Measurements from ENCODE around the gene TNFRSF6B.
"Not testable (repeated sequence)": the region's sequence is repeated elsewhere in the genome, so short reads cannot be mapped to it uniquely, and the experiment has no call there.

Gene TNFRSF6B

GRCh38 chr20:63667858-63668257, 28.6 kb upstream of the TNFRSF6B start:
- no peak for TF ChIP-seq EZH2phosphoT487 (IDR thresholded peaks at IDR 0.05; ENCODE audit: borderline replicate concordance)
- TF ChIP-seq, protein P1, sequence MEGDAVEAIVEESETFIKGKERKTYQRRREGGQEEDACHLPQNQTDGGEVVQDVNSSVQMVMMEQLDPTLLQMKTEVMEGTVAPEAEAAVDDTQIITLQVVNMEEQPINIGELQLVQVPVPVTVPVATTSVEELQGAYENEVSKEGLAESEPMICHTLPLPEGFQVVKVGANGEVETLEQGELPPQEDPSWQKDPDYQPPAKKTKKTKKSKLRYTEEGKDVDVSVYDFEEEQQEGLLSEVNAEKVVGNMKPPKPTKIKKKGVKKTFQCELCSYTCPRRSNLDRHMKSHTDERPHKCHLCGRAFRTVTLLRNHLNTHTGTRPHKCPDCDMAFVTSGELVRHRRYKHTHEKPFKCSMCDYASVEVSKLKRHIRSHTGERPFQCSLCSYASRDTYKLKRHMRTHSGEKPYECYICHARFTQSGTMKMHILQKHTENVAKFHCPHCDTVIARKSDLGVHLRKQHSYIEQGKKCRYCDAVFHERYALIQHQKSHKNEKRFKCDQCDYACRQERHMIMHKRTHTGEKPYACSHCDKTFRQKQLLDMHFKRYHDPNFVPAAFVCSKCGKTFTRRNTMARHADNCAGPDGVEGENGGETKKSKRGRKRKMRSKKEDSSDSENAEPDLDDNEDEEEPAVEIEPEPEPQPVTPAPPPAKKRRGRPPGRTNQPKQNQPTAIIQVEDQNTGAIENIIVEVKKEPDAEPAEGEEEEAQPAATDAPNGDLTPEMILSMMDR (conservative IDR thresholded peaks at IDR 0.05; ENCODE audit: low read length), result no peak
- H3F3A ChIP-seq (ENCODE audit: low read depth), result no peaks in the 10 kb centered on the region
- no peaks in the 10 kb centered on the region for H4K20me1 ChIP-seq (ENCODE audit: insufficient read depth, low read length, poor library complexity, severe bottlenecking)
- no peaks in the 10 kb centered on the region for H3K9me2 ChIP-seq (replicated peaks; ENCODE audit: low read depth, low read length)
- H3K9ac ChIP-seq (ENCODE audit: low read depth, low read length, poor library complexity, severe bottlenecking), result no peak overlapping the region
- peaks cover 26% of the 10 kb centered on the region; the same call in 1 of the 2 replicates for H3K36me3 ChIP-seq (ENCODE audit: insufficient read depth, low read length)
- 0 out of 2 replicates have a peak, but pooled peaks cover 1% of the 10 kb centered on the region for H3K79me2 ChIP-seq (ENCODE audit: insufficient read depth, low read length)
- H3K4me2 ChIP-seq (ENCODE audit: low read depth, low read length, poor library complexity, severe bottlenecking), result no peak overlapping the region
- H2AFZ ChIP-seq (ENCODE audit: low read length), result no peak overlapping the region
- H3K4me3 ChIP-seq (ENCODE audit: low read length, poor library complexity, severe bottlenecking), result no peak overlapping the region
- H3K9me3 ChIP-seq (ENCODE audit: insufficient read depth, low read depth, low read length), result no peaks in the 10 kb centered on the region
- H3K27me3 ChIP-seq (ENCODE audit: insufficient read depth, low read length, poor library complexity, severe bottlenecking), result no peaks in the 10 kb centered on the region
- no peaks in the 10 kb centered on the region for H3K4me1 ChIP-seq (ENCODE audit: insufficient read depth, low read length, poor library complexity, severe bottlenecking)

- no peaks in the 10 kb centered on the region for H3K9me3 ChIP-seq (ENCODE audit: insufficient read depth, low read depth, low read length)
Measured at GRCh38 chr20:63668351-63668750, 28.1 kb upstream of the TNFRSF6B start.

GRCh38 chr20:63671695-63672094, 24.8 kb upstream of the TNFRSF6B start:
- H3K27me3 ChIP-seq (ENCODE audit: insufficient read depth, low read length, poor library complexity, severe bottlenecking); H3F3A ChIP-seq (ENCODE audit: low read depth); H3K9me3 ChIP-seq (ENCODE audit: insufficient read depth, low read depth, low read length); H3K79me2 ChIP-seq (ENCODE audit: insufficient read depth, low read length); H3K9me2 ChIP-seq (replicated peaks; ENCODE audit: low read depth, low read length); H3K4me1 ChIP-seq (ENCODE audit: insufficient read depth, low read length, poor library complexity, severe bottlenecking); H3K9ac ChIP-seq (ENCODE audit: low read depth, low read length, poor library complexity, severe bottlenecking); H3K4me2 ChIP-seq (ENCODE audit: low read depth, low read length, poor library complexity, severe bottlenecking); H2AFZ ChIP-seq (ENCODE audit: low read length); H3K4me3 ChIP-seq (ENCODE audit: low read length, poor library complexity, severe bottlenecking); H4K20me1 ChIP-seq (ENCODE audit: insufficient read depth, low read length, poor library complexity, severe bottlenecking): not testable (repeated sequence)
- H3K36me3 ChIP-seq (ENCODE audit: insufficient read depth, low read length), result peaks cover 23% of the 10 kb centered on the region; the same call in 1 of the 2 replicates

More at GRCh38 chr20:63668351-63668750, 28.1 kb upstream of the TNFRSF6B start:
- no peak overlapping the region for H3K4me3 ChIP-seq (ENCODE audit: low read length, poor library complexity, severe bottlenecking)
- peaks cover 26% of the 10 kb centered on the region; the same call in 1 of the 2 replicates for H3K36me3 ChIP-seq (ENCODE audit: insufficient read depth, low read length)
- no peaks in the 10 kb centered on the region for H3F3A ChIP-seq (ENCODE audit: low read depth)
- H3K79me2 ChIP-seq (ENCODE audit: insufficient read depth, low read length), result no peaks in the 10 kb centered on the region
- no peak overlapping the region for H3K9ac ChIP-seq (ENCODE audit: low read depth, low read length, poor library complexity, severe bottlenecking)
- H3K9me2 ChIP-seq (replicated peaks; ENCODE audit: low read depth, low read length), result no peaks in the 10 kb centered on the region
- no peak overlapping the region for H2AFZ ChIP-seq (ENCODE audit: low read length)
- H3K4me2 ChIP-seq (ENCODE audit: low read depth, low read length, poor library complexity, severe bottlenecking), result no peak overlapping the region
- no peak for TF ChIP-seq EZH2phosphoT487 (IDR thresholded peaks at IDR 0.05; ENCODE audit: borderline replicate concordance)
- no peaks in the 10 kb centered on the region for H4K20me1 ChIP-seq (ENCODE audit: insufficient read depth, low read length, poor library complexity, severe bottlenecking)
- no peaks in the 10 kb centered on the region for H3K4me1 ChIP-seq (ENCODE audit: insufficient read depth, low read length, poor library complexity, severe bottlenecking)
- H3K27me3 ChIP-seq (ENCODE audit: insufficient read depth, low read length, poor library complexity, severe bottlenecking), result no peaks in the 10 kb centered on the region

- Histone ChIP-seq H3K79me2 (ENCODE audit: insufficient read depth, low read length) (no peaks in the 10 kb centered on the region), H3K9me3 (ENCODE audit: insufficient read depth, low read depth, low read length) (no peaks in the 10 kb centered on the region), H3K9me2 (replicated peaks; ENCODE audit: low read depth, low read length) (no peaks in the 10 kb centered on the region), H3K4me2 (ENCODE audit: low read depth, low read length, poor library complexity, severe bottlenecking) (no peak overlapping the region), H3F3A (ENCODE audit: low read depth) (no peaks in the 10 kb centered on the region), H3K4me3 (ENCODE audit: low read length, poor library complexity, severe bottlenecking) (no peak overlapping the region), H3K4me1 (ENCODE audit: insufficient read depth, low read length, poor library complexity, severe bottlenecking) (no peaks in the 10 kb centered on the region), H3K36me3 (ENCODE audit: insufficient read depth, low read length) (peaks cover 16% of the 10 kb centered on the region; the same call in 1 of the 2 replicates), H3K9ac (ENCODE audit: low read depth, low read length, poor library complexity, severe bottlenecking) (no peak overlapping the region), H3K27me3 (ENCODE audit: insufficient read depth, low read length, poor library complexity, severe bottlenecking) (no peaks in the 10 kb centered on the region), H2AFZ (ENCODE audit: low read length) (no peak overlapping the region), H4K20me1 (ENCODE audit: insufficient read depth, low read length, poor library complexity, severe bottlenecking) (no peaks in the 10 kb centered on the region)
- TF ChIP-seq, protein P1 (conservative IDR thresholded peaks at IDR 0.05; ENCODE audit: low read length), result no peak
- no peak for TF ChIP-seq EZH2phosphoT487 (IDR thresholded peaks at IDR 0.05; ENCODE audit: borderline replicate concordance)
Measured at GRCh38 chr20:63672666-63673065, 23.8 kb upstream of the TNFRSF6B start.

Measured in Loucy (cell line).